GM12892 (cell line): ENCODE measurements around the gene TBCA.

Experiments used
- POLR2A ChIP-seq: IDR thresholded peaks from 2 replicates; pipeline ENCODE4 v1.6.1; 2011; ENCODE audit warnings: low read depth, low read length, control low read depth
- POLR2AphosphoS5 ChIP-seq: IDR thresholded peaks from 2 replicates; pipeline ENCODE4 v1.6.1; 2011; ENCODE audit warnings: low read depth, low read length, control low read depth

- TF ChIP-seq POLR2AphosphoS5 = no peak
- TF ChIP-seq POLR2A = no peak
Observed at GRCh38 chr5:77651343-77651742, 124.8 kb downstream of the TBCA start.
